Measurements from ENCODE around the gene CAB39.

The CAB39 gene

GRCh38 chr2:230819433-230819832 is 106.8 kb downstream of the CAB39 start:
- H3K4me3 ChIP-seq (ENCODE audit: low read length), result no peak overlapping the region
- H3K27ac ChIP-seq (ENCODE audit: low read depth, low read length), result no peak overlapping the region
- peaks cover 50% of the 10 kb centered on the region for H3K36me3 ChIP-seq (ENCODE audit: insufficient read depth, low read length)
- H3K9me3 ChIP-seq (ENCODE audit: insufficient read depth, low read depth, low read length), result no peaks in the 10 kb centered on the region
- H3K9ac ChIP-seq (ENCODE audit: low read depth, low read length), result no peak overlapping the region
- no peaks in the 10 kb centered on the region for H3K4me1 ChIP-seq (ENCODE audit: insufficient read depth, low read length)
- WGBS, result 100% methylated on average over 1 of the region's 1 CpG
- no peaks in the 10 kb centered on the region for H3K27me3 ChIP-seq (ENCODE audit: insufficient read depth, low read length)

GRCh38 chr2:230821261-230821990 is 108.8 kb downstream of the CAB39 start:
- H3K4me3 ChIP-seq (ENCODE audit: low read length), result no peak overlapping the region
- H3K9me3 ChIP-seq (ENCODE audit: insufficient read depth, low read depth, low read length), result no peaks in the 10 kb centered on the region
- H3K27me3 ChIP-seq (ENCODE audit: insufficient read depth, low read length), result no peaks in the 10 kb centered on the region
- 75% methylated on average over 18 of the region's 18 CpGs for WGBS
- no peak overlapping the region for H3K9ac ChIP-seq (ENCODE audit: low read depth, low read length)
- peaks cover 37% of the 10 kb centered on the region for H3K36me3 ChIP-seq (ENCODE audit: insufficient read depth, low read length)
- H3K4me1 ChIP-seq (ENCODE audit: insufficient read depth, low read length), result no peaks in the 10 kb centered on the region
- no peak overlapping the region for H3K27ac ChIP-seq (ENCODE audit: low read depth, low read length)

- Histone ChIP-seq H3K4me1 (ENCODE audit: insufficient read depth, low read length) (no peaks in the 10 kb centered on the region), H3K9ac (ENCODE audit: low read depth, low read length) (no peak overlapping the region), H3K27ac (ENCODE audit: low read depth, low read length) (no peak overlapping the region), H3K27me3 (ENCODE audit: insufficient read depth, low read length) (no peaks in the 10 kb centered on the region), H3K4me3 (ENCODE audit: low read length) (no peak overlapping the region), H3K9me3 (ENCODE audit: insufficient read depth, low read depth, low read length) (no peaks in the 10 kb centered on the region), H3K36me3 (ENCODE audit: insufficient read depth, low read length) (peaks cover 32% of the 10 kb centered on the region)
- 95% methylated on average over 13 of the region's 13 CpGs for WGBS
These were observed 109.4 kb downstream of the CAB39 start for GRCh38 chr2:230821991-230822520.

GRCh38 chr2:230823264-230823964 is 110.8 kb downstream of the CAB39 start:
- Histone ChIP-seq H3K4me3 (ENCODE audit: low read length) (no peak overlapping the region), H3K9me3 (ENCODE audit: insufficient read depth, low read depth, low read length) (no peaks in the 10 kb centered on the region), H3K4me1 (ENCODE audit: insufficient read depth, low read length) (no peaks in the 10 kb centered on the region), H3K27me3 (ENCODE audit: insufficient read depth, low read length) (no peaks in the 10 kb centered on the region), H3K27ac (ENCODE audit: low read depth, low read length) (no peak overlapping the region), H3K9ac (ENCODE audit: low read depth, low read length) (no peak overlapping the region), H3K36me3 (ENCODE audit: insufficient read depth, low read length) (peaks cover 18% of the 10 kb centered on the region)
- WGBS, result 90% methylated on average over 10 of the region's 10 CpGs

GRCh38 chr2:230824406-230824978 is 111.8 kb downstream of the CAB39 start:
- 36% methylated on average over 14 of the region's 14 CpGs for WGBS
- peaks cover 3% of the 10 kb centered on the region; the same call in 1 of the 2 replicates for H3K27me3 ChIP-seq (ENCODE audit: insufficient read depth, low read length)
- no peak overlapping the region for H3K4me3 ChIP-seq (ENCODE audit: low read length)
- H3K36me3 ChIP-seq (ENCODE audit: insufficient read depth, low read length), result peaks cover 7% of the 10 kb centered on the region
- no peaks in the 10 kb centered on the region for H3K4me1 ChIP-seq (ENCODE audit: insufficient read depth, low read length)
- no peak overlapping the region for H3K27ac ChIP-seq (ENCODE audit: low read depth, low read length)
- no peaks in the 10 kb centered on the region for H3K9me3 ChIP-seq (ENCODE audit: insufficient read depth, low read depth, low read length)
- no peak overlapping the region for H3K9ac ChIP-seq (ENCODE audit: low read depth, low read length)

- Histone ChIP-seq H3K9ac (ENCODE audit: low read depth, low read length) (no peak overlapping the region), H3K36me3 (ENCODE audit: insufficient read depth, low read length) (peaks cover 3% of the 10 kb centered on the region; the same call in 1 of the 2 replicates), H3K4me3 (ENCODE audit: low read length) (no peak overlapping the region), H3K4me1 (ENCODE audit: insufficient read depth, low read length) (no peaks in the 10 kb centered on the region), H3K27me3 (ENCODE audit: insufficient read depth, low read length) (peaks cover 3% of the 10 kb centered on the region; the same call in 1 of the 2 replicates), H3K9me3 (ENCODE audit: insufficient read depth, low read depth, low read length) (no peaks in the 10 kb centered on the region), H3K27ac (ENCODE audit: low read depth, low read length) (no peak overlapping the region)
- WGBS, result 75% methylated on average over 1 of the region's 1 CpG
These were observed 112.7 kb downstream of the CAB39 start for GRCh38 chr2:230825354-230825753.

GRCh38 chr2:230827774-230828271 is 115.2 kb downstream of the CAB39 start:
- H3K9me3 ChIP-seq (ENCODE audit: insufficient read depth, low read depth, low read length), result no peaks in the 10 kb centered on the region
- 95% methylated on average over 36 of the region's 36 CpGs for WGBS
- no peak overlapping the region for H3K27ac ChIP-seq (ENCODE audit: low read depth, low read length)
- no peaks in the 10 kb centered on the region for H3K4me1 ChIP-seq (ENCODE audit: insufficient read depth, low read length)
- H3K9ac ChIP-seq (ENCODE audit: low read depth, low read length), result no peak overlapping the region
- H3K36me3 ChIP-seq (ENCODE audit: insufficient read depth, low read length), result no peaks in the 10 kb centered on the region
- peaks cover 3% of the 10 kb centered on the region; the same call in 1 of the 2 replicates for H3K27me3 ChIP-seq (ENCODE audit: insufficient read depth, low read length)
- H3K4me3 ChIP-seq (ENCODE audit: low read length), result 0 out of 2 replicates have a peak overlapping the region, but pooled peaks have one; percentile 12

- Histone ChIP-seq H3K9ac (ENCODE audit: low read depth, low read length) (no peak overlapping the region), H3K4me3 (ENCODE audit: low read length) (0 out of 2 replicates have a peak overlapping the region, but pooled peaks have one; percentile 12), H3K27me3 (ENCODE audit: insufficient read depth, low read length) (peaks cover 3% of the 10 kb centered on the region; the same call in 1 of the 2 replicates), H3K4me1 (ENCODE audit: insufficient read depth, low read length) (no peaks in the 10 kb centered on the region), H3K27ac (ENCODE audit: low read depth, low read length) (no peak overlapping the region), H3K36me3 (ENCODE audit: insufficient read depth, low read length) (no peaks in the 10 kb centered on the region), H3K9me3 (ENCODE audit: insufficient read depth, low read depth, low read length) (no peaks in the 10 kb centered on the region)
- WGBS, result 95% methylated on average over 61 of the region's 61 CpGs
These were observed 115.8 kb downstream of the CAB39 start for GRCh38 chr2:230828272-230828961.

- no peak overlapping the region for H3K4me3 ChIP-seq (ENCODE audit: low read length)
- peaks cover 3% of the 10 kb centered on the region; the same call in 1 of the 2 replicates for H3K27me3 ChIP-seq (ENCODE audit: insufficient read depth, low read length)
- WGBS, result 97% methylated on average over 14 of the region's 14 CpGs
- H3K27ac ChIP-seq (ENCODE audit: low read depth, low read length), result no peak overlapping the region
- H3K9me3 ChIP-seq (ENCODE audit: insufficient read depth, low read depth, low read length), result no peaks in the 10 kb centered on the region
- H3K36me3 ChIP-seq (ENCODE audit: insufficient read depth, low read length), result no peaks in the 10 kb centered on the region
- no peaks in the 10 kb centered on the region for H3K4me1 ChIP-seq (ENCODE audit: insufficient read depth, low read length)
- H3K9ac ChIP-seq (ENCODE audit: low read depth, low read length), result no peak overlapping the region
These were observed 116.7 kb downstream of the CAB39 start for GRCh38 chr2:230829293-230829692.

GRCh38 chr2:230829959-230830358 is 117.3 kb downstream of the CAB39 start:
- 89% methylated on average over 7 of the region's 7 CpGs for WGBS
- peaks cover 3% of the 10 kb centered on the region; the same call in 1 of the 2 replicates for H3K27me3 ChIP-seq (ENCODE audit: insufficient read depth, low read length)

More at GRCh38 chr2:230829959-230830358, 117.3 kb downstream of the CAB39 start:
- Histone ChIP-seq H3K36me3 (ENCODE audit: insufficient read depth, low read length) (no peaks in the 10 kb centered on the region), H3K4me3 (ENCODE audit: low read length) (no peak overlapping the region), H3K9me3 (ENCODE audit: insufficient read depth, low read depth, low read length) (no peaks in the 10 kb centered on the region), H3K9ac (ENCODE audit: low read depth, low read length) (no peak overlapping the region), H3K27ac (ENCODE audit: low read depth, low read length) (no peak overlapping the region), H3K4me1 (ENCODE audit: insufficient read depth, low read length) (no peaks in the 10 kb centered on the region)

Data from HUES64 (cell line).